ENCODE measurements around the gene HLA-DPB1.

HLA-DPB1 gene

GRCh38 chr6:33105386-33105785, 29.6 kb downstream of the HLA-DPB1 start:
- Histone ChIP-seq H3K9me3 (replicated peaks; ENCODE audit: insufficient read depth, low read length) (no peaks in the 10 kb centered on the region), H4K20me1 (ENCODE audit: insufficient read depth, low read length) (no peaks in the 10 kb centered on the region), H3K9me2 (replicated peaks; ENCODE audit: insufficient read depth, low read length) (no peaks in the 10 kb centered on the region), H3K79me2 (ENCODE audit: low read length) (no peaks in the 10 kb centered on the region), H2AFZ (ENCODE audit: low read length) (no peak overlapping the region), H3K4me3 (ENCODE audit: low read length) (no peak overlapping the region), H3F3A (ENCODE audit: insufficient read depth, low read length) (no peaks in the 10 kb centered on the region), H3K4me1 (ENCODE audit: low read length) (no peaks in the 10 kb centered on the region), H3K27me3 (replicated peaks; ENCODE audit: insufficient read depth, low read length) (peaks cover 4% of the 10 kb centered on the region; the same call in 1 of the 2 replicates), H3K27ac (ENCODE audit: low read length) (no peak overlapping the region), H3K4me2 (ENCODE audit: low read depth, low read length) (no peak overlapping the region), H3K36me3 (replicated peaks; ENCODE audit: insufficient read depth, low read length) (no peaks in the 10 kb centered on the region), H3K9ac (ENCODE audit: low read length) (no peak overlapping the region)
- TF ChIP-seq EZH2phosphoT487 (IDR thresholded peaks at IDR 0.05; ENCODE audit: low read length) (no peak), EZH2 (optimal IDR thresholded peaks at IDR 0.05; ENCODE audit: low read depth, low read length) (no peak), CTCF (IDR thresholded peaks at IDR 0.05; ENCODE audit: low read length) (no peak)
- DNase-seq, result no peak

- no peak overlapping the region for H3K4me3 ChIP-seq (ENCODE audit: low read length)
- H3K4me1 ChIP-seq (ENCODE audit: low read length), result no peaks in the 10 kb centered on the region
- peaks cover 4% of the 10 kb centered on the region; the same call in 1 of the 2 replicates for H3K27me3 ChIP-seq (replicated peaks; ENCODE audit: insufficient read depth, low read length)
- H2AFZ ChIP-seq (ENCODE audit: low read length), result no peak overlapping the region
- no peak overlapping the region for H3K4me2 ChIP-seq (ENCODE audit: low read depth, low read length)
- no peak for DNase-seq
- H3K27ac ChIP-seq (ENCODE audit: low read length), result no peak overlapping the region
- H4K20me1 ChIP-seq (ENCODE audit: insufficient read depth, low read length), result no peaks in the 10 kb centered on the region
- H3K36me3 ChIP-seq (replicated peaks; ENCODE audit: insufficient read depth, low read length), result no peaks in the 10 kb centered on the region
- no peak overlapping the region for H3K9ac ChIP-seq (ENCODE audit: low read length)
- H3K9me2 ChIP-seq (replicated peaks; ENCODE audit: insufficient read depth, low read length), result no peaks in the 10 kb centered on the region
- no peak for TF ChIP-seq CTCF (IDR thresholded peaks at IDR 0.05; ENCODE audit: low read length)
- TF ChIP-seq EZH2phosphoT487 (IDR thresholded peaks at IDR 0.05; ENCODE audit: low read length), result no peak
- TF ChIP-seq EZH2 (optimal IDR thresholded peaks at IDR 0.05; ENCODE audit: low read depth, low read length), result no peak
- no peaks in the 10 kb centered on the region for H3F3A ChIP-seq (ENCODE audit: insufficient read depth, low read length)
- no peaks in the 10 kb centered on the region for H3K9me3 ChIP-seq (replicated peaks; ENCODE audit: insufficient read depth, low read length)
- H3K79me2 ChIP-seq (ENCODE audit: low read length), result no peaks in the 10 kb centered on the region
Observed at GRCh38 chr6:33105916-33106871, 30.4 kb downstream of the HLA-DPB1 start.

GRCh38 chr6:33107641-33108040, 31.9 kb downstream of the HLA-DPB1 start:
- Histone ChIP-seq H3K4me1 (ENCODE audit: low read length) (no peaks in the 10 kb centered on the region), H3K4me3 (ENCODE audit: low read length) (no peak overlapping the region), H3K9me2 (replicated peaks; ENCODE audit: insufficient read depth, low read length) (no peaks in the 10 kb centered on the region), H3K9me3 (replicated peaks; ENCODE audit: insufficient read depth, low read length) (no peaks in the 10 kb centered on the region), H3K4me2 (ENCODE audit: low read depth, low read length) (no peak overlapping the region), H3K79me2 (ENCODE audit: low read length) (no peaks in the 10 kb centered on the region), H4K20me1 (ENCODE audit: insufficient read depth, low read length) (no peaks in the 10 kb centered on the region), H3K9ac (ENCODE audit: low read length) (no peak overlapping the region), H3F3A (ENCODE audit: insufficient read depth, low read length) (no peaks in the 10 kb centered on the region), H2AFZ (ENCODE audit: low read length) (no peak overlapping the region), H3K27ac (ENCODE audit: low read length) (no peak overlapping the region), H3K36me3 (replicated peaks; ENCODE audit: insufficient read depth, low read length) (no peaks in the 10 kb centered on the region), H3K27me3 (replicated peaks; ENCODE audit: insufficient read depth, low read length) (peaks cover 4% of the 10 kb centered on the region; the same call in 1 of the 2 replicates)
- TF ChIP-seq EZH2phosphoT487 (IDR thresholded peaks at IDR 0.05; ENCODE audit: low read length), result no peak
- no peak for TF ChIP-seq CTCF (IDR thresholded peaks at IDR 0.05; ENCODE audit: low read length)
- no peak for TF ChIP-seq EZH2 (optimal IDR thresholded peaks at IDR 0.05; ENCODE audit: low read depth, low read length)
- no peak for DNase-seq
